HEK293 (cell line): ENCODE results near the gene MATCAP1.
A peak's percentile ranks its signal among the peaks of the same experiment; 100 is the strongest.

Experiments used
- BCL11A ChIP-seq: fragments of 450-650 bp; formaldehyde crosslinking; IDR thresholded peaks from 2 replicates; pipeline ENCODE4 v1.5.1; 2016; ENCODE audit warnings: low read depth, missing biosample characterization, missing genetic modification characterization
- EGR2 ChIP-seq: fragments of 450-650 bp; formaldehyde crosslinking; IDR thresholded peaks from 2 replicates; pipeline ENCODE4 v1.5.1; 2016; ENCODE audit warnings: low read depth, missing biosample characterization, missing genetic modification characterization
- HOXA7 ChIP-seq: sonication (generic); formaldehyde crosslinking; IDR thresholded peaks from 2 replicates; pipeline ENCODE4 v1.8.1; 2022; ENCODE audit warnings: missing genetic modification reagents, borderline replicate concordance
- HOXD13 ChIP-seq: sonication (generic); formaldehyde crosslinking; IDR thresholded peaks from 2 replicates; pipeline ENCODE4 v1.8.0; 2022; ENCODE audit warnings: missing genetic modification reagents, borderline replicate concordance
- KLF7 ChIP-seq: fragments of 450-650 bp; formaldehyde crosslinking; IDR thresholded peaks from 2 replicates; pipeline ENCODE4 v1.5.1; 2016; ENCODE audit warnings: missing biosample characterization, missing genetic modification characterization, borderline replicate concordance
- SP3 ChIP-seq: fragments of 450-650 bp; formaldehyde crosslinking; IDR thresholded peaks from 2 replicates; pipeline ENCODE4 v1.5.1; 2016; ENCODE audit warnings: missing biosample characterization, missing genetic modification characterization
- ZBTB20 ChIP-seq: fragments of 450-650 bp; formaldehyde crosslinking; IDR thresholded peaks from 2 replicates; pipeline ENCODE4 v1.5.1; 2016; ENCODE audit warnings: missing biosample characterization, missing genetic modification characterization
- ZBTB7A ChIP-seq: fragments of 450-650 bp; formaldehyde crosslinking; IDR thresholded peaks from 2 replicates; pipeline ENCODE4 v1.5.1; 2016; ENCODE audit warnings: low read depth, missing biosample characterization, missing genetic modification characterization
- ZFP69B ChIP-seq: fragments of 450-650 bp; formaldehyde crosslinking; IDR thresholded peaks from 2 replicates; pipeline ENCODE4 v1.5.1; 2016; ENCODE audit warnings: missing biosample characterization, missing genetic modification characterization
- ZIC2 ChIP-seq: fragments of 450-650 bp; formaldehyde crosslinking; IDR thresholded peaks from 2 replicates; pipeline ENCODE4 v1.5.1; 2016; ENCODE audit warnings: missing biosample characterization, missing genetic modification characterization
- ZNF221 ChIP-seq: fragments of 450-650 bp; formaldehyde crosslinking; IDR thresholded peaks from 2 replicates; pipeline ENCODE4 v1.5.1; 2017; ENCODE audit warnings: missing biosample characterization, missing genetic modification characterization, borderline replicate concordance
- ZNF239 ChIP-seq: fragments of 450-650 bp; formaldehyde crosslinking; IDR thresholded peaks from 2 replicates; pipeline ENCODE4 v1.5.1; 2016; ENCODE audit warnings: missing biosample characterization, missing genetic modification characterization
- ZNF248 ChIP-seq: fragments of 450-650 bp; formaldehyde crosslinking; IDR thresholded peaks from 2 replicates; pipeline ENCODE4 v1.5.1; 2017; ENCODE audit warnings: missing biosample characterization, missing genetic modification characterization
- ZNF302 ChIP-seq: fragments of 450-650 bp; formaldehyde crosslinking; IDR thresholded peaks from 2 replicates; pipeline ENCODE4 v1.5.1; 2016; ENCODE audit warnings: missing biosample characterization, missing genetic modification characterization, low read depth
- ZNF341 ChIP-seq: fragments of 450-650 bp; formaldehyde crosslinking; IDR thresholded peaks from 2 replicates; pipeline ENCODE4; 2016; ENCODE audit warnings: low read depth, missing biosample characterization, missing genetic modification characterization
- ZNF404 ChIP-seq: fragments of 450-650 bp; formaldehyde crosslinking; IDR thresholded peaks from 2 replicates; pipeline ENCODE4 v1.5.1; 2017; ENCODE audit warnings: missing biosample characterization, missing genetic modification characterization
- ZNF416 ChIP-seq: fragments of 450-650 bp; formaldehyde crosslinking; IDR thresholded peaks from 2 replicates; pipeline ENCODE4 v1.5.1; 2016; ENCODE audit warnings: missing biosample characterization, missing genetic modification characterization
- ZNF514 ChIP-seq: fragments of 450-650 bp; formaldehyde crosslinking; IDR thresholded peaks from 2 replicates; pipeline ENCODE4 v1.5.1; 2016; ENCODE audit warnings: missing biosample characterization, missing genetic modification characterization
- ZNF529 ChIP-seq: fragments of 450-650 bp; formaldehyde crosslinking; IDR thresholded peaks from 2 replicates; pipeline ENCODE4 v1.5.1; 2017; ENCODE audit warnings: missing genetic modification characterization, missing biosample characterization; ENCODE audit not compliant: insufficient replicate concordance
- ZNF548 ChIP-seq: fragments of 450-650 bp; formaldehyde crosslinking; IDR thresholded peaks from 2 replicates; pipeline ENCODE4 v1.5.1; 2016; ENCODE audit warnings: missing biosample characterization, missing genetic modification characterization
- ZNF558 ChIP-seq: fragments of 450-650 bp; formaldehyde crosslinking; IDR thresholded peaks from 2 replicates; pipeline ENCODE4 v1.5.1; 2016; ENCODE audit warnings: missing biosample characterization, missing genetic modification characterization
- ZNF621 ChIP-seq: fragments of 450-650 bp; formaldehyde crosslinking; IDR thresholded peaks from 2 replicates; pipeline ENCODE4 v1.5.1; 2017; ENCODE audit warnings: missing biosample characterization, missing genetic modification characterization
- ZNF660 ChIP-seq: fragments of 450-650 bp; IDR thresholded peaks from 2 replicates; pipeline ENCODE4 v1.5.1; 2018; ENCODE audit warnings: missing biosample characterization, mild to moderate bottlenecking, missing genetic modification characterization
- ZNF707 ChIP-seq: fragments of 450-650 bp; formaldehyde crosslinking; IDR thresholded peaks from 2 replicates; pipeline ENCODE4 v1.5.1; 2016; ENCODE audit warnings: missing biosample characterization, missing genetic modification characterization
- ZNF76 ChIP-seq: fragments of 450-650 bp; formaldehyde crosslinking; IDR thresholded peaks from 2 replicates; pipeline ENCODE4; 2016; ENCODE audit warnings: low read depth, missing biosample characterization, missing genetic modification characterization, borderline replicate concordance
- ZNF768 ChIP-seq: fragments of 450-650 bp; formaldehyde crosslinking; IDR thresholded peaks from 2 replicates; pipeline ENCODE4 v1.5.1; 2018; ENCODE audit warnings: missing biosample characterization, mild to moderate bottlenecking, missing genetic modification characterization
- ZNF785 ChIP-seq: fragments of 450-650 bp; formaldehyde crosslinking; IDR thresholded peaks from 2 replicates; pipeline ENCODE4 v1.5.1; 2016; ENCODE audit warnings: missing biosample characterization, missing genetic modification characterization
- TF ChIP-seq, protein P1 (sequence below): fragments of 450-650 bp; formaldehyde crosslinking; IDR thresholded peaks from 2 replicates; pipeline ENCODE4 v1.5.1; 2017; ENCODE audit warnings: missing biosample characterization, missing genetic modification characterization
- TF ChIP-seq, protein P2 (sequence below): fragments of 450-650 bp; formaldehyde crosslinking; optimal IDR thresholded peaks from 2 replicates; pipeline ENCODE3; 2016; ENCODE audit warnings: missing biosample characterization, mild to moderate bottlenecking, missing genetic modification characterization
- TF ChIP-seq, protein P3 (sequence below): fragments of 450-650 bp; formaldehyde crosslinking; IDR thresholded peaks from 2 replicates; pipeline ENCODE4 v1.5.1; 2016; ENCODE audit warnings: missing biosample characterization, missing genetic modification characterization
- TF ChIP-seq, protein P4 (sequence below): fragments of 450-650 bp; formaldehyde crosslinking; IDR thresholded peaks from 2 replicates; pipeline ENCODE4 v1.5.1; 2016; ENCODE audit warnings: missing biosample characterization, missing genetic modification characterization
- TF ChIP-seq, protein P5 (sequence below): fragments of 450-650 bp; formaldehyde crosslinking; IDR thresholded peaks from 2 replicates; pipeline ENCODE4 v1.5.1; 2016; ENCODE audit warnings: missing biosample characterization, missing genetic modification characterization

The MATCAP1 gene

GRCh38 chr16:67170168-67170948 lies 13.4 kb downstream of the MATCAP1 start, which contains the start of gene NOL3 (continued):
- TF ChIP-seq ZBTB7A (tag by site-specific recombination) = no peak
- TF ChIP-seq ZNF416 = no peak
- no peak for TF ChIP-seq ZNF221 (tag by site-specific recombination)
- TF ChIP-seq, protein P1, sequence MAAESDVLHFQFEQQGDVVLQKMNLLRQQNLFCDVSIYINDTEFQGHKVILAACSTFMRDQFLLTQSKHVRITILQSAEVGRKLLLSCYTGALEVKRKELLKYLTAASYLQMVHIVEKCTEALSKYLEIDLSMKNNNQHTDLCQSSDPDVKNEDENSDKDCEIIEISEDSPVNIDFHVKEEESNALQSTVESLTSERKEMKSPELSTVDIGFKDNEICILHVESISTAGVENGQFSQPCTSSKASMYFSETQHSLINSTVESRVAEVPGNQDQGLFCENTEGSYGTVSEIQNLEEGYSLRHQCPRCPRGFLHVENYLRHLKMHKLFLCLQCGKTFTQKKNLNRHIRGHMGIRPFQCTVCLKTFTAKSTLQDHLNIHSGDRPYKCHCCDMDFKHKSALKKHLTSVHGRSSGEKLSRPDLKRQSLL (tag by site-specific recombination) = no peak
- no peak for TF ChIP-seq ZNF707 (tag by site-specific recombination)
- no peak for TF ChIP-seq ZNF621 (tag by site-specific recombination)
- TF ChIP-seq ZNF558 (tag by site-specific recombination) = no peak
- no peak for TF ChIP-seq ZNF785 (tag by site-specific recombination)
- TF ChIP-seq ZNF660 (tag by site-specific recombination) = no peak
- TF ChIP-seq, protein P2, sequence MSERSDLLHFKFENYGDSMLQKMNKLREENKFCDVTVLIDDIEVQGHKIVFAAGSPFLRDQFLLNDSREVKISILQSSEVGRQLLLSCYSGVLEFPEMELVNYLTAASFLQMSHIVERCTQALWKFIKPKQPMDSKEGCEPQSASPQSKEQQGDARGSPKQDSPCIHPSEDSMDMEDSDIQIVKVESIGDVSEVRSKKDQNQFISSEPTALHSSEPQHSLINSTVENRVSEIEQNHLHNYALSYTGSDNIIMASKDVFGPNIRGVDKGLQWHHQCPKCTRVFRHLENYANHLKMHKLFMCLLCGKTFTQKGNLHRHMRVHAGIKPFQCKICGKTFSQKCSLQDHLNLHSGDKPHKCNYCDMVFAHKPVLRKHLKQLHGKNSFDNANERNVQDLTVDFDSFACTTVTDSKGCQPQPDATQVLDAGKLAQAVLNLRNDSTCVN (tag by site-specific recombination) = peak; percentile 53
- no peak for TF ChIP-seq ZNF302 (tag by site-specific recombination)
- TF ChIP-seq ZNF529 = no peak
- no peak for TF ChIP-seq ZNF404 (tag by site-specific recombination)
- TF ChIP-seq ZBTB20 (tag by site-specific recombination) = peak; percentile 72; the same call in 1 of the 2 replicates
- TF ChIP-seq, protein P3, sequence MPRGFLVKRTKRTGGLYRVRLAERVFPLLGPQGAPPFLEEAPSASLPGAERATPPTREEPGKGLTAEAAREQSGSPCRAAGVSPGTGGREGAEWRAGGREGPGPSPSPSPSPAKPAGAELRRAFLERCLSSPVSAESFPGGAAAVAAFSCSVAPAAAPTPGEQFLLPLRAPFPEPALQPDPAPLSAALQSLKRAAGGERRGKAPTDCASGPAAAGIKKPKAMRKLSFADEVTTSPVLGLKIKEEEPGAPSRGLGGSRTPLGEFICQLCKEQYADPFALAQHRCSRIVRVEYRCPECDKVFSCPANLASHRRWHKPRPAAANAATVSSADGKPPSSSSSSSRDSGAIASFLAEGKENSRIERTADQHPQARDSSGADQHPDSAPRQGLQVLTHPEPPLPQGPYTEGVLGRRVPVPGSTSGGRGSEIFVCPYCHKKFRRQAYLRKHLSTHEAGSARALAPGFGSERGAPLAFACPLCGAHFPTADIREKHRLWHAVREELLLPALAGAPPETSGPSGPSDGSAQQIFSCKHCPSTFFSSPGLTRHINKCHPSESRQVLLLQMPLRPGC (tag by site-specific recombination) = no peak
- no peak for TF ChIP-seq ZNF514 (tag by site-specific recombination)
- peak; percentile 50; the same call in 1 of the 2 replicates for TF ChIP-seq ZNF76
- TF ChIP-seq ZNF768 (tag by site-specific recombination) = no peak
- TF ChIP-seq HOXD13 (CRISPR knock-in tag) = no peak
- no peak for TF ChIP-seq ZNF239 (tag by site-specific recombination)
- TF ChIP-seq, protein P4, sequence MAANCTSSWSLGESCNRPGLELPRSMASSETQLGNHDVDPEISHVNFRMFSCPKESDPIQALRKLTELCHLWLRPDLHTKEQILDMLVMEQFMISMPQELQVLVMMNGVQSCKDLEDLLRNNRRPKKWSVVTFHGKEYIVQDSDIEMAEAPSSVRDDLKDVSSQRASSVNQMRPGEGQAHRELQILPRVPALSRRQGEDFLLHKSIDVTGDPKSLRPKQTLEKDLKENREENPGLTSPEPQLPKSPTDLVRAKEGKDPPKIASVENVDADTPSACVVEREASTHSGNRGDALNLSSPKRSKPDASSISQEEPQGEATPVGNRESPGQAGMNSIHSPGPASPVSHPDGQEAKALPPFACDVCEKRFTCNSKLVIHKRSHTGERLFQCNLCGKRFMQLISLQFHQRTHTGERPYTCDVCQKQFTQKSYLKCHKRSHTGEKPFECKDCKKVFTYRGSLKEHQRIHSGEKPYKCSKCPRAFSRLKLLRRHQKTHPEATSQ (tag by site-specific recombination) = no peak
- TF ChIP-seq KLF7 (tag by site-specific recombination) = no peak
- TF ChIP-seq ZNF548 (tag by site-specific recombination) = no peak
- TF ChIP-seq ZNF248 (tag by site-specific recombination) = no peak
- peak; percentile 36; the same call in 1 of the 2 replicates for TF ChIP-seq ZFP69B (tag by site-specific recombination)
- peak; percentile 46 for TF ChIP-seq SP3 (tag by site-specific recombination)
- no peak for TF ChIP-seq HOXA7 (CRISPR knock-in tag)
- TF ChIP-seq, protein P5, sequence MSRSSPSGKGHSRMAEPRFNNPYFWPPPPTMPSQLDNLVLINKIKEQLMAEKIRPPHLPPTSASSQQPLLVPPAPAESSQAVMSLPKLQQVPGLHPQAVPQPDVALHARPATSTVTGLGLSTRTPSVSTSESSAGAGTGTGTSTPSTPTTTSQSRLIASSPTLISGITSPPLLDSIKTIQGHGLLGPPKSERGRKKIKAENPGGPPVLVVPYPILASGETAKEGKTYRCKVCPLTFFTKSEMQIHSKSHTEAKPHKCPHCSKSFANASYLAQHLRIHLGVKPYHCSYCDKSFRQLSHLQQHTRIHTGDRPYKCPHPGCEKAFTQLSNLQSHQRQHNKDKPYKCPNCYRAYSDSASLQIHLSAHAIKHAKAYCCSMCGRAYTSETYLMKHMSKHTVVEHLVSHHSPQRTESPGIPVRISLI (tag by site-specific recombination) = no peak
- TF ChIP-seq EGR2 (tag by site-specific recombination) = no peak
- TF ChIP-seq ZIC2 (tag by site-specific recombination) = no peak
- no peak for TF ChIP-seq ZNF341
- no peak for TF ChIP-seq BCL11A
